ENCODE results near the gene CYBA.

CYBA gene

GRCh38 chr16:88627531-88628411, 23.1 kb downstream of the CYBA start:
- DNase-seq: no peak

- no peak for DNase-seq
Observed at GRCh38 chr16:88626646-88627045, 24.2 kb downstream of the CYBA start.

GRCh38 chr16:88624977-88625576, 25.8 kb downstream of the CYBA start:
- DNase-seq: no peak

GRCh38 chr16:88624481-88624880, 26.4 kb downstream of the CYBA start:
- no peak for DNase-seq

- no peak for DNase-seq
Observed at GRCh38 chr16:88623858-88624257, 27.0 kb downstream of the CYBA start.

GRCh38 chr16:88622866-88623265, 28.0 kb downstream of the CYBA start:
- DNase-seq: no peak

- DNase-seq: no peak
Observed at GRCh38 chr16:88622125-88622524, 28.7 kb downstream of the CYBA start.

GRCh38 chr16:88619859-88620815, 30.7 kb downstream of the CYBA start:
- no peak for DNase-seq

- DNase-seq: no peak
Observed at GRCh38 chr16:88618956-88619667, 31.7 kb downstream of the CYBA start.

- no peak for DNase-seq
Observed at GRCh38 chr16:88618182-88618955, 32.5 kb downstream of the CYBA start.

- DNase-seq: no peak
Observed at GRCh38 chr16:88617268-88618031, 33.4 kb downstream of the CYBA start.

GRCh38 chr16:88616736-88617135, 34.1 kb downstream of the CYBA start:
- no peak for DNase-seq

GRCh38 chr16:88616320-88616719, 34.5 kb downstream of the CYBA start:
- DNase-seq: no peak

- DNase-seq: no peak
Observed at GRCh38 chr16:88614818-88615580, 35.9 kb downstream of the CYBA start.

- no peak for DNase-seq
Observed at GRCh38 chr16:88613911-88614817, 36.7 kb downstream of the CYBA start.

- DNase-seq: no peak
Observed at GRCh38 chr16:88613293-88613692, 37.6 kb downstream of the CYBA start.

- no peak for DNase-seq
Observed at GRCh38 chr16:88610909-88611812, 39.7 kb downstream of the CYBA start.

- no peak for DNase-seq
Observed at GRCh38 chr16:88610080-88610479, 40.8 kb downstream of the CYBA start.

Data from GOT3 (cell line).